NCI-H2196 treated with DMSO at 0.1 percent for 48 hours (cell line): ENCODE results near the gene MZT1.
"Not testable (repeated sequence)": the region's sequence is repeated elsewhere in the genome, so short reads cannot be mapped to it uniquely, and the experiment has no call there.

ENCODE experiments used
- DNase-seq: peaks from one replicate; lab custom pipeline; 2025; ENCODE audit not compliant: unreplicated experiment; lab: John Stamatoyannopoulos, UW

The MZT1 gene, protein sequence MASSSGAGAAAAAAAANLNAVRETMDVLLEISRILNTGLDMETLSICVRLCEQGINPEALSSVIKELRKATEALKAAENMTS

DNA sequence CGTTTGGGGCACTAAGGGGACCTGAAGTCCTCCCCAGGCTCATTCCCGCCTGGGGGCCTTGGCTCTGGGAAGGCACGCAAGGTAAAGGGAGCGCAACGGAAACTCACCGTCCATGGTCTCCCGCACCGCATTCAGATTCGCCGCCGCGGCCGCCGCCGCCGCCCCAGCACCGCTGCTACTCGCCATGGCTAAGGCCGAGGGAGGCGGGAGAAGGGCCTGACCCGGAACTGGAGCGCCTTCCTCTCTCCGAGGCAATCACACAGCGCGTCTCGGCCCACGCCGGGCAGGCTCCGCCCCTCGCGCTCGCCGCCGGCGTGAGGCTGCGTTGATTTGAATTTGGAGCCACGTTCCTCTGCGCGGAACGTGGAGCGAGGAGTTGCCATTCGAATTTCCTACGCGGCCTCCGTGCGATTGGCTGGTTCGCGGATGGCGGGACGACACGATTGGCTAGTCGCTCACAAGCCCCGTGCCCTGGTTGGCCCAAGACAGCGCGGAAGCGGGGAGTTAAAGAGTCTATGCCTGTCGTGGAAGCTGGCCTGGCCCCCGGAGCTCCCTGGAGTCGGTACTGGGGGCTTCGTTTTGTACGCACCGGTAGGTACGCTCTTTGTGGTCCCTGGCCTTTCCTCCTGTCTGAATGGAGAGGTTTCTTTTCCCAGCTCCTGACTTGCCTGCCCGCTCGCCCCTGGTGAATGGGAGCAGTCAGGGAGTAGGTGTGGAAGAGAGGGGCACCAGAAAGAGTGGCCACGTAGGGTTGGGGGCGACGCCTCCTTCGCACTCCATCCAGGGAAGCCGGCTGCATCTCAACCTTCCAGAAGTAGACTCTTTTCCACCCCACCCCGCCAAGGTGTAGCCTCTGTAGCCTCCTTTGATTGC lies at the start of gene MZT1, which contains the start of gene BORA:
Gene MZT1, minus strand, starts transcription at position 213 of the 873 bp plus-strand sequence. Its CDS starts 27 bp downstream, at position 186.
Gene BORA, plus strand, starts transcription at position 507 of the 873 bp plus-strand sequence. CDS start 1,018 bp downstream, outside the sequence.
- peak; percentile 78 for DNase-seq

DNA sequence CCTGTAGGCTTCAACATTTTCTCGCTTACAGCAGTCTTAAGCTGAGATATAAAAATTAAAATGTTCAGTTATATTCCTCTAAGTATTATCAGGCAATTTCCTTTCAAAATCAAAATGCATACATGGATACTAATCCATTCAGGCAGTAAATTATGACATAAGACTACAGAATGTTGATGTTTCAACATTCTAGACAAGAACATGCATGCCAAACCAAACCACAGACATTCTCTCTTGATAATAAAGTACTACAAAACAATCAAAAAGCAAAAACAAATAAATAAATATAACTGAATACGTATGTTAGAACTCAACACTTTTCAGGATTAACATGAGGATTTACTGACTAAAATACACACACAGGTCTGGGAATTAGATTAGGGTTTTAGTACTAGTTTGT lies 46.6 kb upstream of the MZT1 start:
- DNase-seq, result no peak

DNA sequence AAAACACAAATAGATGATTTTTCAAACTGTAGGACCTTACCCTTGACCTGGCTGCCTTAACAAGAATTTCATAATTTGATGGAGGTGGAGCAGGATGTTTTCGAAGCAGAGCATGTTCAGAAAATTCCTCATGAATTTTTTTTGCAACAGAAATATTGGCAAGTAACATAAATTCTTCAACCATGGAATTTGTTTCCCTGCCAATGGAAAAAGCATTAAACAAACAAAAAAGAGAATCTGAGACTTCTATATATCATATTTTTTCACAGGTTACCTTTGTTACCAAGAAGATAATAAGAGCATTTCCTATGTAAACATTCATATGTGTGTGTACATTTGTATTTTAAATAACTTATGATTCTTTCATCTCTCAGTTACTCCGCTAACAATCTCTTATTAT lies 36.0 kb upstream of the MZT1 start:
- no peak for DNase-seq

DNA sequence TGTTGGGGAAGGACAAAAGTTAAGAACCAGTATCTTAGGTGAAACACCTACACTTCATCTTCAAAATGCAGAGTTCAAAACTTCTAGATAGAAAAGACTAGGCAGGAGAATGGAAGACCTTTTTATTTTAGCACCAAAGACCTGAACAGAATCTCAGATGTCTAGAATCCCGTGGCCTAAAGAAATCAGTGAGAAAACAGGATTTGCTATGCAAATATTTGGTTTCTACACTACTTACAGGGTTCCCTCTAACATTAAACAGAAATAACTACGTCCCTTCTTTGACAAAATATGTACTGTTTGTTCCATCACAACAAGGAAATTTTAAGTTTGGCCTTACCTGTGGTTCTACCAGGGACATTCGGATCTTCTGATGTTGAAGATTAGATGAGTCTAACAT lies 32.8 kb upstream of the MZT1 start:
- no peak for DNase-seq

DNA sequence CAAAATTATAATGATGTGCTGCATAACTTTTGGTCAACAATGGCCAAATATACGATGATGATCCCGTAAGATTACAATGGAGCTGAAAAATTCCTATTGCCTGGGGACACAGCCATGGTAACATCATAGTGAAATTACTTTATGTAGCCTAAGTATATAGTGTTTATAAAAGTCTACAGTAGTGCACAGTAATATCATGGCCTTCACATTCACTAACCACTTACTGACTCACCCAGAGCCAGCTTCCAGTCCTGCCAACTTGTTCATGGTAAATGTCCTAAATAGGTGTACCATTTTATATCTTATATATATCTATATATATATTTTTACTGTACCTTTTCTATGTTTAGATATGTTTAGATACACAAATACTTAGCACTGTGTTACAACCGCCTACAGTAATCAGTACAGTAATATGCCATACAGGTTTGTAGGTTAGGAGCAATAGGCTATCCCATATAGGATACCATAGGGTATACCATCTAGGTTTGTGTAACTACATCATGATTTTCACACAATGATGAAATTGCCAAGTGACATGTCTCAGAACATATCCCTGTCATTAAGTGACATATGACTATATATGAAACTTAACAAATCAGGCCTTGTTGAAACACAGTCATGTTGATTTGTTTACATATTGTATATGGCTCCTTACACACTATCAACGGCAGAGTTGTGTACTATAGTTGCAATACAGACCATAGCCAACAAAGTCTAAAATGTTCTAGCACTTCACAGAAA lies 30.5 kb upstream of the MZT1 start:
- no peak for DNase-seq

DNA sequence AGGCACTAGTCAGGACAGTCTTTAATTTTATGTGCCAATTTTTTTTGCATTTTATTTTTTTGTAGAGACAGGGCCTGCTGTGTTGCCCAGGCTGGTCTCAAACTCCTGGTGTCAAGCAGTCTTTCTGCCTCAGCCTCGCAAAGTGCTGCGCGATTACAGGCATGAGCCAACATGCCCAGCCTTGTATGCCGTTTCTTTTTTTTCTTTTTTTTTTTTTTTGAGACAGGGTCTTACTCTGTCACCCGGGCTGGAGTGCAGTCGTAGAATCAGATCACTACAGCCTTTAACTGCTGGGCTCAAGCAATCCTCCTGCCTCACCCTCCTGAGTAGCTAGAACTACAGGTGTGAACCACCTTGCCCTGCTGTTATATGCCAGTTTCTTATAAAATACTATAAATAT lies 26.7 kb upstream of the MZT1 start:
- DNase-seq, result no peak

DNA sequence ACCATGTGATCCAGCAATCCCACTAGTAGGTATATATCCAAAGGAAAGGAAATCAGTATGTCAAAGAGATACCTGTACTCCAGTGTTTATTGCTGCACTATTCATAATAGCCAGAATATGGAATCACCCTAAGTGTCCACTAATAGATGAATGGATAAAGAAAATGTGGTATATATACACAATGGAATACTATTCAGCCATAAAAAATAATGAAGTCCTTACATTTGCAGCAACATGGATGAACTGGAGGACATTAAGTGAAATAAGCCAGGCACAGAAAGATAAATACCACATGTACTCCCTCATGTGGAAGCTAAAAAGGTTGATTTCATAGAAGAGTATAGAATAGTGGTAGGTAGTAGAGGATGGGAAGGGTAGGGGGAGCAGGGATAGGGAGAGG lies 23.8 kb upstream of the MZT1 start:
- no peak for DNase-seq

DNA sequence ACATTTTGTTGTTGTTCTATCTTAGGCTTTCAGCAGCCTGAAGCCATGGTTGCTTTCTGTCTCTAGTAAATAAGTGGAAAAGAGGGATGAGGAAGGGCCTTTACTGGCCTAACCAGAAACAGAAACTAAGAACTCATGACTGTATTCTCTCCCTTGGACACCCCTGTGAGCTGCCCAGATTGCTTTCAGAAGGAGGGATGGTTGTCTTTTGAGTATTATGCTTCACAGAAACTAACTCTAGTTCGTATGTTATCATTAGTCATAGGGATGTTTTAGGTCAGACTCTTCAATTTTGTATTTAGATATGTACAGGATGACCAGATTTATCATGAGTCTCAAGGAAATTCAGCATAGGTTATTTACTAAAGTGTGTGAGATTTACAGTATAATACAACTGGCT lies 17.8 kb upstream of the MZT1 start:
- no peak for DNase-seq

DNA sequence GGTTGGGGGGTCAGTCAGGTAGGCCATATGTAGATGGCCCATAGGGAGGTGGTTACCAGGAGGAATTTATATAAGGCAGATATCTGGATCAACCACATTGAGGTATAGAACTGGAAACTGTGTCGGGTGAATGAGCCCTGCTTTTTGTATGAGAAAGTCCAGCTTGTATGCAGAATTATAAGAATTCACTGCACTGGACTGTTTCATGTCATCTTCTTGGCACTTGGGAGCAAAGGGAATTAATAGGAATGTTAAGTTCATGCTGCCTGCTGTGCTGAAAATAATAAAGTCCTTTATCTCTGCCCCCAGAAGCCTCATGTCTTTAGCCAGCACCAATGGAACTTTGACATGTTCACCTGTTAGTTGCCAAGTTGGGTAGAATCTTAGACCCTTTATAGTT lies 12.6 kb upstream of the MZT1 start:
- no peak for DNase-seq

DNA sequence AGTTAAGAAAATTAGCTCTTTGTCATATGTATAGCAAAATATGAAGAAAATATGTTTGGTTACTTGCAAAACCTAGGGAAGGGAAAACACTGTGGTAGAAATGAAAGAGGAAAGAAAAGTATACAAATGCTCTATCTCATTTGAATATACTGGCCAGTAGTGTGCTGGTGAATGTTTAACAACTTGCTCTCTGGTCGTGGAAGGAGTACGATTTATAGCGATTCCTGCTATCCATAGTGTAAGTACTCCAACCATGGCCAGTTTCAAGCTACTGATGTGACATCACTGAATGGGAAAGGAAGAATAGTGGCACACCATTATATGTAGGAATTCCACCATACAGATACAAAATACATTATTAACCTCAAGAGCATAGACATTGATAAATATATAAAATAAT lies 9.6 kb upstream of the MZT1 start:
- no peak for DNase-seq

DNA sequence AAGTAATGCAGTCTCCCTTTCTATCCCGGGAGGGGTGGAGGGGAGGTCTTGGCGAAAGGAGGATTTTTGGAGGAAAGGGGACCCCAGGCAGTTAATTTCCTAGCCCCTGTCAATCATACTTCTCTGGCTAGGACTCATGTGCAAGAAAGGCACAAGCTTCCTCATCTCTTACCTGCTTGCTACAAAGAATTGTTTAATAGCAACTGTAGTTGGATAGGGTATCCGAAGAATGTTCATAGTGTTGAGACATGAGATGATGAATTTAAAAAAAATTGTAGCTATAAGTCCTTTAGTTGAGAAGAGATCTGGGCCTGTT lies 819 bp upstream of the MZT1 start:
- DNase-seq, result no peak

DNA sequence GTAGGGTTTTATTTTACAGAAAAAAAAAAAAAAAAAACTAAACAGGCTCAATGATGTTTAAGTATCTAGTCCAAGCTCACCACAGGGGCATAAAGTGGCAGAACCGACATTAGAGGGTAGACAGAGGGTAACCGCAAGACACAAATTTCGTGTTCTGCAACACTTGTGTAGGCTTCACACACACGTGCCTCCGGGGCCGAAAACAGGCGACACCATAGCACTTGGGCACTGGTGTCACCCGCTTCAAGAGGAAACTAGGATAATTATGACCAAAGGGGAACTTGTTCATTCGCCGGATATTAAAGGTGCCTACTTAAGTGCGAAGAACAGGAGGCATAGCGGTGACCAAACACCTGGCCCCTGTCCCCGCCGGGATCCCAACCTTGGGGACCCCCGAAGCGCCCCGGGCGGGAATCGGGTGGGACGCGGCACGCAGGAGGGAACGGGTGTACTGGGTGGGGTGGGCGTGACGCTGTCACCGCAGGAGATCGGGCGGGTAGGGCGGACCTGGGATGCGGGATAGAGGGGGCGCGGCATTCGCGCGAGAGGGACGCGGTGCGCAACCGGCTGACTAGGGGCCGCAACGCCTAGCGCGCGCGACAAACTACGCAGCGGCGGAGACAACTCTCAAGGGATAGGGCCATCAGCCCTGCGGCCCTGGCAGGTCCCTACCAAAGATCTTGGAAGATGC lies 558 bp downstream of the MZT1 start:
- DNase-seq, result no peak

DNA sequence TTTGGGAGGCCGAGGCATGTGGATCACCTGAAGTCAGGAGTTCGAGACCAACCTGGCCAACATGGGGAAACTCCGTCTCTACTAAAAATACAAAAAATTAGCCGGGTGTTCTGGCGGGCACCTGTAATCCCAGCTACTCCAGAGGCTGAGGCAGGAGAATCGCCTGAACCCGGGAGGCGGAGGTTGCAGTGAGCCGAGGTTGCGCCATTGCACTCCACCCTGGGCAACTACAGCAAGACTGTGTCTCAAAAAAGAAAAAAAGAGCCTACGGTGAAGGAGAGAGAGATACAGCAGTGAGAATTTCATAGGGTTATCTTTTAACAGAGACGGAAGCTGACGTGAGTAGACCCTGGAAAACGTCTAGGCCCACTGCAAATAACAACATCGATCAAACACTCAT lies 1.2 kb downstream of the MZT1 start:
- DNase-seq, result not testable (repeated sequence)

DNA sequence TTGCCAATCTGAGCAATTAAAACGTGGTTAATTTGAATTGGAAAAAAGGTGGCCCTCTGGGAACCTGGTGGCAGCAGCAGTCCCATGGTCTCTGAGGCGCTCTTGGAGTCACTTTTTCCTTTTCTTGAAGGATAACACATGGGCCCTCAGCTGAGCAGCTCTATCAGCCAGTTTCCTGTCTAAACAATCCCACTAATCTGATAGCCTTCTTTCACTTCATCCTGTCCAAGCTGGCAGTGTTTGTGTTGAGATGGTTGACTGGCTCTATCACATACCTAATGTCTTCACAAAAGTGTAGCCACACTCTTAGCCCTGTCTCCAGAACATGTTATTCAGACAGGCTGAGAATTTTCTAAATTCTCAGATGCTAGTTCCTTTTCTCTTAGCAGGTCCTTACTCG lies 10.7 kb downstream of the MZT1 start:
- DNase-seq, result no peak

DNA sequence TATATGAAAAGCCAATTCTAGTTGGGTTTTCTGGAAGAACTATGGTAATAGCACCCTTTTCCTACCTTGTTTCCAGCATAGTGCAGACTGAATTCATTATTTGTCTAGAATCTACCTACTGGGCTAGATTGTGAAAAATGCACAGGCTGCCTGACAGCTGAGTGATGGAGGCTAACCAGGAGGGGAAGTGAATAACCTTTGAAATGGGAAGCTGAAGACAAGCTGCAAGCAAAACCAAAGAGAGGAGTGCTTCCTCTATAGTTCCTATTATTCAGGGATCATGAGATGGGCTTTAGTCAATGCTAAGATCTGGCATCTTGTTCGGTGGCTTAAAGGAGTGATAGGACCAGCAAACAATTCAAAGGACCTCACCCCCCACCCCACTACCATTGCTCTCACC lies 26.9 kb downstream of the MZT1 start:
- no peak for DNase-seq

DNA sequence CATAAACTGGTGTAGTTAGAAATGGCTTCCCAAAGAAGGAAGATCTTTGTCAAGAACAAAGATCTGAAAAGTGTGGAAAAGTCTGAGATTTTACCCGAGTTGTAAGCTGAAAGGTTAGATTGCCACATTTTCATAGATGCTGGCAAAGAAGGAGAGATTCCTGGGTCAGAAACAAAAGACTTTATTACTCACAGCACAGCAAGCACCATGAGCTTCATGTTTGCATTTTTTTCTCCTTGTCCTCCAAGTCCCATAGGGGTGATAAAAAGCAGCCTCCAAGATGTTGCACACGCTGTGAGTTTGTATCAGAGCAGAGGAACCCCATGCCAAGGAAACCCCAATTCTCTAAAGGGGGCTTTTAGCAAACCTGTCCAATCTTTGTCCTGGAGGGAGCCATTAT lies 29.3 kb downstream of the MZT1 start:
- no peak for DNase-seq

DNA sequence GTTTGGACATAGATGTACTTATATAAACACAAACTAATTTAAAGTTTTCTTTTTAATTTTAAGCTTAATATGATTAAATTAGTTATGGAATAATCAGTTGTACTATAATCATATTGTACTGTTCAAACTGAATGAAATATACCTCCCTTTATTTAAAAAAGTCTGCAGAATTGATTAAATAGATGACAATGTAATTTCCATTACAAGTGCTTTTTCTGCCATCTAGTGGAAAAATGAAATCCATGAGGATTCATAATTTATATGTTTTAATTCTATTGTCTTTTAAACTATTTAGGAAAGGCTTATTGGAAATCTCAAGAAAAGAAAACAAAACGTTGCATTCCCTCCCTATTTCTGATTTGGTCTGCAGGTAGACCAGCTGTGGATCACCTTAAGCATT lies 30.9 kb downstream of the MZT1 start:
- no peak for DNase-seq

DNA sequence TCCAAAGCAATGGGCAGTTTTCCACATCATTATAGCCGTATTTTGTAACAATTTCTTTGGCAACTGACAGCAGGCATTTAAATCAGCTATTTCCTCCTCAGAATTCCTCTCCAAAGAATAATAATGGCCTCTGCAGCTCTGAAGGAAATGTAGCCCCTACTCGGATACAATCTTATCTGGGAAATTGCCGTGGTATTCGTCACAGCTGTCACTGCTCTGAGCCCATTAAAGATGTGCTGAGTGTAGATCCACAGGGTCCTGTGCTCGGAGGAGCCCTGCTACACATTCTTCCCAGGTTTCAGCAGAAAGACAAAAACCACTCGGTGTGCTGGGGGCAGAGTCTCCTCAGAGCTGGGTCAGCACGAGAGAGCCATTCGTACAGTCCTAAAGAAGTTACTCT lies 33.1 kb downstream of the MZT1 start:
- no peak for DNase-seq

DNA sequence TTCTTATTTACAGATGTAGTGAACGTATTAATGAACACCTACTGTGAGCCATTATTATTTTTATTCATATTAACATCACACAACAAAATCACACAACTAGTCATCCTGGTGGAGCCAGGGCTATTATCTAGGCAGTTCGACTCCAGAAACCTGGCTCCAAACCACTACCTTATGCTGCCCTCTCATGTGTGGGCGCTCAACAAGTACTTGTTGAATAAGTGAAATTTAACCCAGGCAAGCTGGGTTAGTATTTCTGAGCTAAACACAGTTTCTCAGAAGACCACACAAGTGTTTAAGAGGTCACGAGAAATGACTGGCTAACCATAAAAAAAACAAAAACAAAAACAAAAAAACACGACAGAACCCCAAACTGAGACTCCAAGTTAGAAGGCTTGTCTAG lies 33.6 kb downstream of the MZT1 start:
- DNase-seq, result no peak

DNA sequence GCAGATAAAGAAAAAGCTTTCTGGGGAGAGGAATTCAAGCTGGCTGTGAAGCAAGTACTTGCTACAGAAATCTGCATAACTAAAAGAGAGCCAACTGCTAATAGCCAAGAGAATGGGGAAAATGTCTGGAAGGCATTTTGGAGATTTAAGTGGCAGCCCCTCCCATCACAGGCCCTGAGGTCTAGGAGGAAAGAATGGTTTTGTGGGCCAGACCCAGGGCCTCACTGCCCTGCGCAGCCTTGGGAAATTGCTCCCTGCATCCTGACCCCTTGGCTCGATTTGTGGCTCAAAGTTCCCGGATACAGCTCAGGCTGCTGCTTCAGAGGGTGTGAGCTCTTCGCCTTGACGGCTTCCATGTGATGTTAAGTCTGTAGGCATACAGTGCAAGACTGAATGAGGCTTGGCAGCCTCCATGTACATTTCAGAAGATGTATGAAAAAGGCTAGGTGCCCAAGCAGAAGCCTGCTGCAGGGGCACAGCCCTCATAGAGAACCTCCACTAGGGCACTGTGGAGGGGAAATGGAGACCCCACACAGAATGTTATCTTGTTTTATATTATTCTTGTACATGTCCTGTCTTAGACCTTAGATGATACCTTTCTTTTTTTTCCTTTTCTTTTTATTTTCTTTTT lies 34.4 kb downstream of the MZT1 start:
- no peak for DNase-seq

DNA sequence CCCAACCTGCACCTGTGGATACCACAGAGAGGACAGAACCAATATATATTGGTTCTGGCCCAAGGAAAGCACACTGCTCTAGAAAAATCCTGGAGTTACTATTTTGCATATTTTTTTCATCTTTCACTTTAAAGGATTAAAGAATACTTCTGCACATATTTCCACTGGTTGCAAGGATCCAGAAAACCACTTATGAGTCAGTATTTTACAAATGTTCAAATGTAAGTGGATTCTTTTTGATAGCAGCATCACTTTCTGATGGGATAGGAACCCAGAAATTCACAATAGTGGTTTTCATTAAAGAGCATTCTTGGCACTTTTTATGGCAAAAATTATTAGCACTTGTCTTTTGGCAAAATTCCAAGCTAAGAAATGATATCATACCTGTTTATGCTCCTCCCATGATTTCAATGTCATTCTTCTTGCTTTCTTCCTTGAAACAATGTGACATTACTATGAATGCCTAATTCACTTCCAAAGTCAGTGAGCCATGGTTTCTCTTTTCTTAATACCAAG lies 38.2 kb downstream of the MZT1 start:
- no peak for DNase-seq
